ENCODE results near the gene IQSEC1. TPM values are rescaled to one million over a fixed set of nuclear protein-coding genes. Genes with fewer than 3 reads are reported as not detected.

Gene IQSEC1
- total and polyA plus RNA-seq, 9 of the 15 experiments (the other 6 are each of a cell fraction or from before 2014, with no cell fraction given), result 0.56 to 39.0 (median 6.8) TPM

DNA sequence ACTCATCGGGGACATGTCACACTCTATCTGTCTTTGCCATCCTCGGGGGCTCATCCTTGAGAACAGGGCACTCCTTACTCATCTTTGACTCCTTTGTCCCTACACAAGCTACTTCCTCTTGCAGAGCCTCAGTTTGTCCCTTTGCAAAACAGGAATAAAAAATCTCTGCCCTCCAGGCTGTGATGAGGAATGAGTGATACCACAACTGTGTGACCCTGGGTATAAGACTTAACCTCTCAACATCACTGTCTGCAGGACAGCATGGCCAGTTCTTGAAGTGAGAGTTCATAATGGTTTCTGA is 48.5 kb downstream of the IQSEC1 start:
- ATAC-seq (no peak), DNase-seq (ENCODE audit: extremely low read depth in 1 of 4, low spot score in 3 of 4) (no peak), FAIRE-seq (no peak)
- in situ Hi-C loops (cut with MboI), result no loop called here
- Histone ChIP-seq H3K4me2 (ENCODE audit: insufficient read depth, low read length) (no peak overlapping the region), H3K79me2 (ENCODE audit: control insufficient read depth, insufficient read depth, low read length) (no peaks in the 10 kb centered on the region), H2AFZ (ENCODE audit: low read depth, low read length) (no peak overlapping the region), H4K20me1 (replicated peaks; ENCODE audit: control insufficient read depth, insufficient read depth, low read length) (peaks cover 14% of the 10 kb centered on the region; the same call in 1 of the 2 replicates), H3K4me1 (replicated peaks in 1 of 2; ENCODE audit: control insufficient read depth in 2 of 2, insufficient read depth in 2 of 2, low read length in 2 of 2) (peaks cover 0 to 29% of the 10 kb centered on the region in 2 experiments; a peak in 3 of 5 replicates), H3K36me3 (ENCODE audit: control insufficient read depth, insufficient read depth, low read length) (no peaks in the 10 kb centered on the region), H3K9me1 (ENCODE audit: control insufficient read depth, insufficient read depth, low read length) (no peaks in the 10 kb centered on the region), H3K9me3 (replicated peaks; ENCODE audit: control insufficient read depth, insufficient read depth, low read depth, low read length) (no peaks in the 10 kb centered on the region), H3K27me3 (ENCODE audit: control insufficient read depth in 2 of 2, insufficient read depth in 2 of 2, low read length in 2 of 2) (peaks cover 11 to 26% of the 10 kb centered on the region in 2 experiments; a peak in 4 of 5 replicates), H3K27ac (ENCODE audit: extremely low read depth, low read depth, low read length) (no peak overlapping the region), H3K4me3 (no peak overlapping the region), H3K9ac (ENCODE audit: insufficient read depth in 1 of 2, low read depth in 2 of 2, low read length in 2 of 2) (no peak overlapping the region)
- TF ChIP-seq CBX3 (IDR thresholded peaks at IDR 0.05; ENCODE audit: borderline replicate concordance in 1 of 2, low read length in 2 of 2) (no peak), SOX6 (IDR thresholded peaks at IDR 0.05) (no peak), ZNF431 (CRISPR knock-in tag; IDR thresholded peaks at IDR 0.05) (no peak), SNRNP70 (optimal IDR thresholded peaks at IDR 0.05; ENCODE audit: low read depth, low read length) (no peak)
- TF ChIP-seq, protein P1, sequence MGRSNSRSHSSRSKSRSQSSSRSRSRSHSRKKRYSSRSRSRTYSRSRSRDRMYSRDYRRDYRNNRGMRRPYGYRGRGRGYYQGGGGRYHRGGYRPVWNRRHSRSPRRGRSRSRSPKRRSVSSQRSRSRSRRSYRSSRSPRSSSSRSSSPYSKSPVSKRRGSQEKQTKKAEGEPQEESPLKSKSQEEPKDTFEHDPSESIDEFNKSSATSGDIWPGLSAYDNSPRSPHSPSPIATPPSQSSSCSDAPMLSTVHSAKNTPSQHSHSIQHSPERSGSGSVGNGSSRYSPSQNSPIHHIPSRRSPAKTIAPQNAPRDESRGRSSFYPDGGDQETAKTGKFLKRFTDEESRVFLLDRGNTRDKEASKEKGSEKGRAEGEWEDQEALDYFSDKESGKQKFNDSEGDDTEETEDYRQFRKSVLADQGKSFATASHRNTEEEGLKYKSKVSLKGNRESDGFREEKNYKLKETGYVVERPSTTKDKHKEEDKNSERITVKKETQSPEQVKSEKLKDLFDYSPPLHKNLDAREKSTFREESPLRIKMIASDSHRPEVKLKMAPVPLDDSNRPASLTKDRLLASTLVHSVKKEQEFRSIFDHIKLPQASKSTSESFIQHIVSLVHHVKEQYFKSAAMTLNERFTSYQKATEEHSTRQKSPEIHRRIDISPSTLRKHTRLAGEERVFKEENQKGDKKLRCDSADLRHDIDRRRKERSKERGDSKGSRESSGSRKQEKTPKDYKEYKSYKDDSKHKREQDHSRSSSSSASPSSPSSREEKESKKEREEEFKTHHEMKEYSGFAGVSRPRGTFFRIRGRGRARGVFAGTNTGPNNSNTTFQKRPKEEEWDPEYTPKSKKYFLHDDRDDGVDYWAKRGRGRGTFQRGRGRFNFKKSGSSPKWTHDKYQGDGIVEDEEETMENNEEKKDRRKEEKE (IDR thresholded peaks at IDR 0.05; ENCODE audit: borderline replicate concordance in 1 of 2, control insufficient read depth in 1 of 2, low read depth in 2 of 2, low read length in 1 of 2), result no peak
- intact Hi-C loops (cut with micrococcal nuclease), result loop anchor here (5.0 kb wide), 1 partner anchor 53 kb away; no protein-coding TSS in a partner anchor
- no TSS peak for BruUV-seq (replicated peaks)
- WGBS (ENCODE audit: insufficient coverage, low coverage, missing lambda C conversion rate), result 9% methylated on average over 2 of the region's 2 CpGs
- ChIA-PET POLR2A (no interaction called here), CTCF (ENCODE audit: low intra/inter-chr PET ratio) (no interaction called here)
